ENCODE results near the gene ZNF609.

GRCh38 chr15:64624242-64624641 is 163.9 kb downstream of the ZNF609 start:
- TF ChIP-seq, protein P1, sequence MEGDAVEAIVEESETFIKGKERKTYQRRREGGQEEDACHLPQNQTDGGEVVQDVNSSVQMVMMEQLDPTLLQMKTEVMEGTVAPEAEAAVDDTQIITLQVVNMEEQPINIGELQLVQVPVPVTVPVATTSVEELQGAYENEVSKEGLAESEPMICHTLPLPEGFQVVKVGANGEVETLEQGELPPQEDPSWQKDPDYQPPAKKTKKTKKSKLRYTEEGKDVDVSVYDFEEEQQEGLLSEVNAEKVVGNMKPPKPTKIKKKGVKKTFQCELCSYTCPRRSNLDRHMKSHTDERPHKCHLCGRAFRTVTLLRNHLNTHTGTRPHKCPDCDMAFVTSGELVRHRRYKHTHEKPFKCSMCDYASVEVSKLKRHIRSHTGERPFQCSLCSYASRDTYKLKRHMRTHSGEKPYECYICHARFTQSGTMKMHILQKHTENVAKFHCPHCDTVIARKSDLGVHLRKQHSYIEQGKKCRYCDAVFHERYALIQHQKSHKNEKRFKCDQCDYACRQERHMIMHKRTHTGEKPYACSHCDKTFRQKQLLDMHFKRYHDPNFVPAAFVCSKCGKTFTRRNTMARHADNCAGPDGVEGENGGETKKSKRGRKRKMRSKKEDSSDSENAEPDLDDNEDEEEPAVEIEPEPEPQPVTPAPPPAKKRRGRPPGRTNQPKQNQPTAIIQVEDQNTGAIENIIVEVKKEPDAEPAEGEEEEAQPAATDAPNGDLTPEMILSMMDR (IDR thresholded peaks at IDR 0.05 in 4 of 5, conservative IDR thresholded peaks at IDR 0.05 in 1 of 5), result no peak
- TF ChIP-seq POLR2A (IDR thresholded peaks at IDR 0.05), result no peak

Data from gastrocnemius medialis (tissue), 4 donors.